Sigmoid colon (tissue), 7 donors: ENCODE data around the gene CAMTA1. TPM values are rescaled to one million over a fixed set of nuclear protein-coding genes. Genes with fewer than 3 reads are reported as not detected.
A peak's percentile ranks its signal among the peaks of the same experiment; 100 is the strongest.

Source experiments
- DNase-seq: peaks from one replicate; pipeline ENCODE4 v3.0.0-alpha.2; 2019
- H3K27ac ChIP-seq, 4 donors: fragments of 200-600 bp; sonication (generic); one replicate each; pipeline ENCODE4 v1.5.1; 2016 to 2019; ENCODE audit warnings: mild to moderate bottlenecking in 1 of 4
- H3K27me3 ChIP-seq, 3 donors: fragments of 200-600 bp; sonication (generic); one replicate each; pipeline ENCODE4 v1.5.1; 2019; ENCODE audit warnings: mild to moderate bottlenecking in 1 of 3
- H3K36me3 ChIP-seq, 4 donors: fragments of 200-600 bp; sonication (generic); one replicate each; pipeline ENCODE4 v1.5.1; 2016 to 2019
- H3K4me1 ChIP-seq, 4 donors: fragments of 200-600 bp; sonication (generic); one replicate each; pipeline ENCODE4 v1.5.1; 2017 to 2019
- H3K4me3 ChIP-seq, 4 donors: fragments of 200-600 bp; sonication (generic); one replicate each; pipeline ENCODE4 v1.5.1; 2017 to 2019; ENCODE audit warnings: mild to moderate bottlenecking in 2 of 4, moderate library complexity in 1 of 4
- H3K9me3 ChIP-seq, 4 donors: fragments of 200-600 bp in 3 of 4; sonication (generic) in 3 of 4; one replicate each; pipeline versions ENCODE4 v1.5.1 to v1.6.1; 2013 to 2019
- CTCF ChIP-seq, 4 experiments: fragments of 450-650 bp in 3 of 4; fragments of 200-600 bp in 1 of 4; IDR thresholded peaks; one replicate each; pipeline ENCODE4 v1.5.1; 2016 to 2019; ENCODE audit warnings: antibody characterized with exemption in 4 of 4, mild to moderate bottlenecking in 3 of 4, moderate library complexity in 2 of 4
- EP300 ChIP-seq, 4 donors: sonication (generic); formaldehyde crosslinking; IDR thresholded peaks; one replicate each; pipeline ENCODE4 v1.6.1; 2017; ENCODE audit warnings: antibody characterized with exemption in 4 of 4
- POLR2A ChIP-seq, 2 donors: fragments of 450-650 bp; IDR thresholded peaks; one replicate each; pipeline ENCODE4 v1.6.1; 2016; ENCODE audit warnings: antibody characterized with exemption in 2 of 2, mild to moderate bottlenecking in 2 of 2, moderate library complexity in 2 of 2
- POLR2AphosphoS5 ChIP-seq, 4 donors: sonication (generic); formaldehyde crosslinking; IDR thresholded peaks; one replicate each; pipeline ENCODE4 v1.6.1; 2017; ENCODE audit warnings: antibody characterized with exemption in 4 of 4
- WGBS, 2 donors: extraction: QIAGEN DNeasy Blood & Tissue Kit; methylation state at CpG; one replicate each; pipeline ENCODE4 v1.1.7; 2013; 5-methylcytosine and 5-hydroxymethylcytosine counted together
- intact Hi-C: fragments of 100-400 bp; cut with DNase I; formaldehyde crosslinking; loops from one replicate; pipeline ENCODE4 v1.15.1; 2023
- polyA plus RNA-seq, 3 donors: library from polyadenylated mRNA; stranded (reverse); fragments of 200-250 nt; gene quantifications; one replicate each; pipeline ENCODE4 v1.2.3, GENCODE V29; 2013
- total RNA-seq, 4 donors: library from RNA; depleted of rRNA; stranded (reverse); fragments of >200 nt; gene quantifications; one replicate each; pipeline ENCODE4 v1.1.0, GENCODE V29; 2016
- donor health status: healthy with polysubstance abuse.
- donor health status: Bipolar disorder and iron deficiency.
- donor health status: healthy.

The CAMTA1 gene
- total and polyA plus RNA-seq, 7 donors: 97.9 to 196 (median 177) TPM

- intact Hi-C loops: loop anchor here (2.0 kb wide), 1 partner anchor 93 kb away; no protein-coding TSS in a partner anchor
These were observed 103.0 kb downstream of the CAMTA1 start for GRCh38 chr1:6888268-6888667.

GRCh38 chr1:6888870-6889269 lies 103.6 kb downstream of the CAMTA1 start:
- TF ChIP-seq POLR2AphosphoS5 (IDR thresholded peaks at IDR 0.05) (no peak), CTCF (IDR thresholded peaks at IDR 0.05) (no peak), POLR2A (IDR thresholded peaks at IDR 0.05) (no peak), EP300 (IDR thresholded peaks at IDR 0.05) (no peak)
- no peaks in the 10 kb centered on the region for H3K9me3 ChIP-seq

More at GRCh38 chr1:6888268-6888667, 103.0 kb downstream of the CAMTA1 start:
- no peak for DNase-seq
- WGBS, 2 donors: 87 to 93% methylated on average over 3 of the region's 3 CpGs
- H3K36me3 ChIP-seq: peaks cover 0 to 8% (median 0%) of the 10 kb centered on the region in 4 donors
- H3K9me3 ChIP-seq: no peaks in the 10 kb centered on the region
- H3K4me1 ChIP-seq: no peaks in the 10 kb centered on the region
- no peak overlapping the region for H3K27ac ChIP-seq
- H3K4me3 ChIP-seq: no peak overlapping the region
- TF ChIP-seq EP300 (IDR thresholded peaks at IDR 0.05) (no peak), POLR2AphosphoS5 (IDR thresholded peaks at IDR 0.05) (no peak), CTCF (IDR thresholded peaks at IDR 0.05) (no peak)
- no peaks in the 10 kb centered on the region for H3K27me3 ChIP-seq

GRCh38 chr1:6889875-6890480 lies 104.7 kb downstream of the CAMTA1 start:
- DNase-seq: no peak
- WGBS, 2 donors: 5 to 20% methylated on average over 3 of the region's 3 CpGs

More at GRCh38 chr1:6888870-6889269, 103.6 kb downstream of the CAMTA1 start:
- WGBS, 2 donors: 69 to 76% methylated on average over 2 of the region's 2 CpGs
- Histone ChIP-seq H3K4me3 (no peak overlapping the region), H3K27ac (no peak overlapping the region), H3K27me3 (no peaks in the 10 kb centered on the region), H3K36me3 (peaks cover 0 to 8% (median 0%) of the 10 kb centered on the region in 4 donors), H3K4me1 (no peaks in the 10 kb centered on the region)
- no peak for DNase-seq
- intact Hi-C loops: loop anchor here (2.0 kb wide), 1 partner anchor 94 kb away; no protein-coding TSS in a partner anchor

GRCh38 chr1:6890686-6891085 lies 105.4 kb downstream of the CAMTA1 start:
- Histone ChIP-seq H3K36me3 (peaks cover 0 to 8% (median 0%) of the 10 kb centered on the region in 4 donors), H3K27ac (no peak overlapping the region), H3K9me3 (no peaks in the 10 kb centered on the region), H3K4me1 (no peaks in the 10 kb centered on the region), H3K4me3 (no peak overlapping the region), H3K27me3 (no peaks in the 10 kb centered on the region)
- no peak for TF ChIP-seq POLR2A (IDR thresholded peaks at IDR 0.05)
- TF ChIP-seq POLR2AphosphoS5 (IDR thresholded peaks at IDR 0.05): no peak
- no peak for TF ChIP-seq EP300 (IDR thresholded peaks at IDR 0.05)
- no peak for TF ChIP-seq CTCF (IDR thresholded peaks at IDR 0.05)
- intact Hi-C loops: loop anchor here (5.0 kb wide), 1 partner anchor 168 kb away; no protein-coding TSS in a partner anchor
- DNase-seq: no peak
- 88 to 92% methylated on average over 1 of the region's 1 CpG for WGBS, 2 donors

More at GRCh38 chr1:6889875-6890480, 104.7 kb downstream of the CAMTA1 start:
- Histone ChIP-seq H3K4me3 (no peak overlapping the region), H3K27me3 (no peaks in the 10 kb centered on the region), H3K4me1 (no peaks in the 10 kb centered on the region), H3K9me3 (no peaks in the 10 kb centered on the region), H3K36me3 (peaks cover 0 to 8% (median 0%) of the 10 kb centered on the region in 4 donors), H3K27ac (no peak overlapping the region)
- intact Hi-C loops: loop anchor here (2.0 to 5.0 kb wide), 2 partner anchors 95 to 168 kb away; no protein-coding TSS in a partner anchor
- TF ChIP-seq EP300 (IDR thresholded peaks at IDR 0.05) (no peak), CTCF (IDR thresholded peaks at IDR 0.05) (peak; percentile 26 to 70 (median 58))
